ENCODE results near the gene S100A6.
"Not testable (repeated sequence)": the region's sequence is repeated elsewhere in the genome, so short reads cannot be mapped to it uniquely, and the experiment has no call there.

S100A6 gene

GRCh38 chr1:153563483-153563901 is 27.7 kb upstream of the S100A6 start:
- Histone ChIP-seq H3K9ac (ENCODE audit: low read depth, low read length) (no peak overlapping the region), H3K4me3 (ENCODE audit: low read depth, low read length) (no peak overlapping the region), H3K27ac (ENCODE audit: low read depth, low read length) (no peak overlapping the region), H3K9me3 (ENCODE audit: control insufficient read depth, insufficient read depth, low read length) (no peaks in the 10 kb centered on the region), H3K27me3 (ENCODE audit: control insufficient read depth, insufficient read depth, low read length) (no peaks in the 10 kb centered on the region), H3K4me1 (ENCODE audit: control insufficient read depth, insufficient read depth, low read length) (peaks cover 31% of the 10 kb centered on the region), H3K36me3 (ENCODE audit: control insufficient read depth, insufficient read depth, low read length) (no peaks in the 10 kb centered on the region)

- not testable (repeated sequence) for H3K4me3 ChIP-seq (ENCODE audit: low read depth, low read length); H3K9ac ChIP-seq (ENCODE audit: low read depth, low read length); H3K27me3 ChIP-seq (ENCODE audit: control insufficient read depth, insufficient read depth, low read length); H3K9me3 ChIP-seq (ENCODE audit: control insufficient read depth, insufficient read depth, low read length); H3K36me3 ChIP-seq (ENCODE audit: control insufficient read depth, insufficient read depth, low read length); H3K27ac ChIP-seq (ENCODE audit: low read depth, low read length)
- peaks cover 17% of the 10 kb centered on the region for H3K4me1 ChIP-seq (ENCODE audit: control insufficient read depth, insufficient read depth, low read length)
Observed at GRCh38 chr1:153562021-153562420, 26.2 kb upstream of the S100A6 start.

GRCh38 chr1:153561466-153561985 is 25.7 kb upstream of the S100A6 start:
- no peak overlapping the region for H3K4me3 ChIP-seq (ENCODE audit: low read depth, low read length)
- no peaks in the 10 kb centered on the region for H3K9me3 ChIP-seq (ENCODE audit: control insufficient read depth, insufficient read depth, low read length)
- no peak overlapping the region for H3K9ac ChIP-seq (ENCODE audit: low read depth, low read length)
- no peak overlapping the region for H3K27ac ChIP-seq (ENCODE audit: low read depth, low read length)
- H3K4me1 ChIP-seq (ENCODE audit: control insufficient read depth, insufficient read depth, low read length): peaks cover 12% of the 10 kb centered on the region
- H3K27me3 ChIP-seq (ENCODE audit: control insufficient read depth, insufficient read depth, low read length): no peaks in the 10 kb centered on the region
- H3K36me3 ChIP-seq (ENCODE audit: control insufficient read depth, insufficient read depth, low read length): no peaks in the 10 kb centered on the region

- no peaks in the 10 kb centered on the region for H3K9me3 ChIP-seq (ENCODE audit: control insufficient read depth, insufficient read depth, low read length)
- H3K4me1 ChIP-seq (ENCODE audit: control insufficient read depth, insufficient read depth, low read length): peaks cover 7% of the 10 kb centered on the region; the same call in 1 of the 2 replicates
- H3K4me3 ChIP-seq (ENCODE audit: low read depth, low read length): no peak overlapping the region
- H3K27ac ChIP-seq (ENCODE audit: low read depth, low read length): no peak overlapping the region
- no peak overlapping the region for H3K9ac ChIP-seq (ENCODE audit: low read depth, low read length)
- H3K27me3 ChIP-seq (ENCODE audit: control insufficient read depth, insufficient read depth, low read length): no peaks in the 10 kb centered on the region
- H3K36me3 ChIP-seq (ENCODE audit: control insufficient read depth, insufficient read depth, low read length): no peaks in the 10 kb centered on the region
Observed at GRCh38 chr1:153560771-153561465, 25.1 kb upstream of the S100A6 start.

GRCh38 chr1:153560241-153560640 is 24.4 kb upstream of the S100A6 start:
- Histone ChIP-seq H3K9me3 (ENCODE audit: control insufficient read depth, insufficient read depth, low read length) (no peaks in the 10 kb centered on the region), H3K4me1 (ENCODE audit: control insufficient read depth, insufficient read depth, low read length) (no peaks in the 10 kb centered on the region), H3K9ac (ENCODE audit: low read depth, low read length) (no peak overlapping the region), H3K4me3 (ENCODE audit: low read depth, low read length) (no peak overlapping the region), H3K27me3 (ENCODE audit: control insufficient read depth, insufficient read depth, low read length) (no peaks in the 10 kb centered on the region), H3K36me3 (ENCODE audit: control insufficient read depth, insufficient read depth, low read length) (no peaks in the 10 kb centered on the region), H3K27ac (ENCODE audit: low read depth, low read length) (no peak overlapping the region)

GRCh38 chr1:153557877-153558276 is 22.1 kb upstream of the S100A6 start:
- no peaks in the 10 kb centered on the region for H3K9me3 ChIP-seq (ENCODE audit: control insufficient read depth, insufficient read depth, low read length)
- no peaks in the 10 kb centered on the region for H3K4me1 ChIP-seq (ENCODE audit: control insufficient read depth, insufficient read depth, low read length)
- H3K36me3 ChIP-seq (ENCODE audit: control insufficient read depth, insufficient read depth, low read length): no peaks in the 10 kb centered on the region
- H3K4me3 ChIP-seq (ENCODE audit: low read depth, low read length): no peak overlapping the region
- no peak overlapping the region for H3K9ac ChIP-seq (ENCODE audit: low read depth, low read length)
- H3K27ac ChIP-seq (ENCODE audit: low read depth, low read length): no peak overlapping the region
- no peaks in the 10 kb centered on the region for H3K27me3 ChIP-seq (ENCODE audit: control insufficient read depth, insufficient read depth, low read length)

- Histone ChIP-seq H3K9me3 (ENCODE audit: control insufficient read depth, insufficient read depth, low read length) (no peaks in the 10 kb centered on the region), H3K9ac (ENCODE audit: low read depth, low read length) (no peak overlapping the region), H3K36me3 (ENCODE audit: control insufficient read depth, insufficient read depth, low read length) (no peaks in the 10 kb centered on the region), H3K27me3 (ENCODE audit: control insufficient read depth, insufficient read depth, low read length) (no peaks in the 10 kb centered on the region), H3K27ac (ENCODE audit: low read depth, low read length) (no peak overlapping the region), H3K4me1 (ENCODE audit: control insufficient read depth, insufficient read depth, low read length) (no peaks in the 10 kb centered on the region), H3K4me3 (ENCODE audit: low read depth, low read length) (no peak overlapping the region)
Observed at GRCh38 chr1:153556348-153556747, 20.6 kb upstream of the S100A6 start.

GRCh38 chr1:153553830-153554541 is 18.2 kb upstream of the S100A6 start:
- Histone ChIP-seq H3K4me3 (ENCODE audit: low read depth, low read length) (no peak overlapping the region), H3K9me3 (ENCODE audit: control insufficient read depth, insufficient read depth, low read length) (no peaks in the 10 kb centered on the region), H3K27ac (ENCODE audit: low read depth, low read length) (no peak overlapping the region), H3K27me3 (ENCODE audit: control insufficient read depth, insufficient read depth, low read length) (no peaks in the 10 kb centered on the region), H3K4me1 (ENCODE audit: control insufficient read depth, insufficient read depth, low read length) (peaks cover 6% of the 10 kb centered on the region; the same call in 1 of the 2 replicates), H3K9ac (ENCODE audit: low read depth, low read length) (no peak overlapping the region), H3K36me3 (ENCODE audit: control insufficient read depth, insufficient read depth, low read length) (no peaks in the 10 kb centered on the region)

- H3K4me3 ChIP-seq (ENCODE audit: low read depth, low read length): no peak overlapping the region
- no peaks in the 10 kb centered on the region for H3K27me3 ChIP-seq (ENCODE audit: control insufficient read depth, insufficient read depth, low read length)
- no peak overlapping the region for H3K27ac ChIP-seq (ENCODE audit: low read depth, low read length)
- no peaks in the 10 kb centered on the region for H3K36me3 ChIP-seq (ENCODE audit: control insufficient read depth, insufficient read depth, low read length)
- H3K9ac ChIP-seq (ENCODE audit: low read depth, low read length): no peak overlapping the region
- no peaks in the 10 kb centered on the region for H3K9me3 ChIP-seq (ENCODE audit: control insufficient read depth, insufficient read depth, low read length)
- H3K4me1 ChIP-seq (ENCODE audit: control insufficient read depth, insufficient read depth, low read length): peaks cover 9% of the 10 kb centered on the region; the same call in 1 of the 2 replicates
Observed at GRCh38 chr1:153553096-153553495, 17.3 kb upstream of the S100A6 start.

- peaks cover 13% of the 10 kb centered on the region; the same call in 1 of the 2 replicates for H3K4me1 ChIP-seq (ENCODE audit: control insufficient read depth, insufficient read depth, low read length)
- no peak overlapping the region for H3K4me3 ChIP-seq (ENCODE audit: low read depth, low read length)
- no peaks in the 10 kb centered on the region for H3K36me3 ChIP-seq (ENCODE audit: control insufficient read depth, insufficient read depth, low read length)
- H3K9ac ChIP-seq (ENCODE audit: low read depth, low read length): no peak overlapping the region
- no peaks in the 10 kb centered on the region for H3K9me3 ChIP-seq (ENCODE audit: control insufficient read depth, insufficient read depth, low read length)
- H3K27ac ChIP-seq (ENCODE audit: low read depth, low read length): no peak overlapping the region
- H3K27me3 ChIP-seq (ENCODE audit: control insufficient read depth, insufficient read depth, low read length): no peaks in the 10 kb centered on the region
Observed at GRCh38 chr1:153552335-153552734, 16.5 kb upstream of the S100A6 start.

- no peak overlapping the region for H3K4me3 ChIP-seq (ENCODE audit: low read depth, low read length)
- H3K9me3 ChIP-seq (ENCODE audit: control insufficient read depth, insufficient read depth, low read length): no peaks in the 10 kb centered on the region
- H3K9ac ChIP-seq (ENCODE audit: low read depth, low read length): no peak overlapping the region
- no peaks in the 10 kb centered on the region for H3K27me3 ChIP-seq (ENCODE audit: control insufficient read depth, insufficient read depth, low read length)
- no peak overlapping the region for H3K27ac ChIP-seq (ENCODE audit: low read depth, low read length)
- no peaks in the 10 kb centered on the region for H3K36me3 ChIP-seq (ENCODE audit: control insufficient read depth, insufficient read depth, low read length)
- H3K4me1 ChIP-seq (ENCODE audit: control insufficient read depth, insufficient read depth, low read length): peaks cover 17% of the 10 kb centered on the region; the same call in 1 of the 2 replicates
Observed at GRCh38 chr1:153550827-153551500, 15.2 kb upstream of the S100A6 start.

Data from HUES48 (cell line).